ENCODE data around the gene SSPN.

SSPN gene

GRCh38 chr12:26293612-26294011, 98.2 kb downstream of the SSPN start:
- no peak for DNase-seq (ENCODE audit: low read depth)
- TF ChIP-seq CTCF (IDR thresholded peaks at IDR 0.05; ENCODE audit: insufficient read depth, low read depth, low read length, missing control alignments) = no peak
- H3K4me3 ChIP-seq (ENCODE audit: low read depth, low read length) = no peak overlapping the region

GRCh38 chr12:26295001-26295400, 99.6 kb downstream of the SSPN start:
- H3K4me3 ChIP-seq (ENCODE audit: low read depth, low read length) = no peak overlapping the region
- DNase-seq (ENCODE audit: low read depth) = no peak
- no peak for TF ChIP-seq CTCF (IDR thresholded peaks at IDR 0.05; ENCODE audit: insufficient read depth, low read depth, low read length, missing control alignments)

GRCh38 chr12:26297396-26298070, 102.2 kb downstream of the SSPN start:
- no peak overlapping the region for H3K4me3 ChIP-seq (ENCODE audit: low read depth, low read length)
- DNase-seq (ENCODE audit: low read depth) = no peak
- no peak for TF ChIP-seq CTCF (IDR thresholded peaks at IDR 0.05; ENCODE audit: insufficient read depth, low read depth, low read length, missing control alignments)

GRCh38 chr12:26298785-26299621, 103.6 kb downstream of the SSPN start:
- DNase-seq (ENCODE audit: low read depth) = peak; percentile 88
- H3K4me3 ChIP-seq (ENCODE audit: low read depth, low read length) = peak overlapping the region; percentile 14; the same call in 1 of the 2 replicates
- TF ChIP-seq CTCF (IDR thresholded peaks at IDR 0.05; ENCODE audit: insufficient read depth, low read depth, low read length, missing control alignments) = no peak

DNA sequence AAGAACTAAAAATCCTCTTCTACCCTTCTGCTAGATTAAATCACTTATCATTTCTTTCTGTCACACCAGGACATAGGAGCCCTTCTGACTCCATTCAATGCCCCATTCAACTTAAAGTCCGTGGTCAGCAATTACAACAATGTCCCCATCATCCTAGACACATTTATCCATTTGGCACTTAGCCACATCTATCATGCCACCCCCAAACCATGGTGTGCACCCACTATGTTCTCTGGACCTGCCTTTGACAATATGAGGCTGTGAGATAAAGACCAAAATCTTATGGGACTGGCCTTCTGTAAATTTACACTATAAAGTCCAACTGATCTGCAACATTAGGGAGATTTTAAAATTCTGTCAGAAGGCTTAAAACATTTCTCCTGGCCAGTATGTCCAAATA, 104.4 kb downstream of the SSPN start:
- no peak for TF ChIP-seq CTCF (IDR thresholded peaks at IDR 0.05; ENCODE audit: insufficient read depth, low read depth, low read length, missing control alignments)
- no peak overlapping the region for H3K4me3 ChIP-seq (ENCODE audit: low read depth, low read length)
- no peak for DNase-seq (ENCODE audit: low read depth)

Measured in GM12865 (cell line).